Liver (tissue), 9 donors: ENCODE results near the gene DCDC1. TPM values are rescaled to one million over a fixed set of nuclear protein-coding genes. Genes with fewer than 3 reads are reported as not detected.

Experiments
- DNase-seq: peaks from one replicate; pipeline ENCODE4 v3.0.0-alpha.2; 2017; ENCODE audit warnings: low spot score
- H3K27ac ChIP-seq, 2 donors: one replicate each; pipeline ENCODE4 v1.7.0; 2013; ENCODE audit warnings: inconsistent platforms in 2 of 2, low read length in 2 of 2, control low read depth in 1 of 2, low read depth in 1 of 2, mild to moderate bottlenecking in 1 of 2
- H3K27me3 ChIP-seq, 4 donors: one replicate each; pipeline versions ENCODE4 v1.6.1 to v1.7.0; 2013; ENCODE audit warnings: low read length in 3 of 4, inconsistent platforms in 1 of 4, mild to moderate bottlenecking in 1 of 4, moderate library complexity in 1 of 4; ENCODE audit not compliant: control insufficient read depth in 4 of 4, insufficient read depth in 4 of 4
- H3K36me3 ChIP-seq, 4 donors: one replicate each; pipeline versions ENCODE4 v1.6.1 to v1.7.0; 2013; ENCODE audit warnings: low read length in 3 of 4, mild to moderate bottlenecking in 3 of 4, low read depth in 1 of 4, moderate library complexity in 1 of 4; ENCODE audit not compliant: control insufficient read depth in 4 of 4, insufficient read depth in 3 of 4
- H3K4me1 ChIP-seq, 4 donors: one replicate each; pipeline versions ENCODE4 v1.6.1 to v1.7.0; 2013; ENCODE audit warnings: low read length in 3 of 4, mild to moderate bottlenecking in 3 of 4, moderate library complexity in 1 of 4; ENCODE audit not compliant: control insufficient read depth in 4 of 4, insufficient read depth in 4 of 4
- H3K4me3 ChIP-seq, 3 donors: one replicate each; pipeline versions ENCODE4 v1.6.1 to v1.7.0; 2013; ENCODE audit warnings: low read length in 3 of 3, control low read depth in 1 of 3, low read depth in 1 of 3, mild to moderate bottlenecking in 1 of 3
- H3K9ac ChIP-seq, 2 donors: one replicate each; pipeline ENCODE4 v1.7.0; 2013; ENCODE audit warnings: low read length in 2 of 2, mild to moderate bottlenecking in 2 of 2, moderate library complexity in 2 of 2, control low read depth in 1 of 2, low read depth in 1 of 2
- H3K9me3 ChIP-seq, 4 donors: one replicate each; pipeline versions ENCODE4 v1.6.1 to v1.7.0; 2013; ENCODE audit warnings: low read length in 3 of 4; ENCODE audit not compliant: control insufficient read depth in 4 of 4
- ATF3 ChIP-seq: IDR thresholded peaks from 2 replicates; pipeline ENCODE4 v1.6.1; 2016; ENCODE audit warnings: antibody characterized with exemption
- CTCF ChIP-seq: fragments of 150-350 bp; IDR thresholded peaks from 2 replicates; pipeline ENCODE4 v1.5.1; 2017; ENCODE audit warnings: improper control_type of control experiment, low read depth, low read length; ENCODE audit not compliant: missing input control
- EGR1 ChIP-seq, 2 donors: IDR thresholded peaks; 2 replicates each; pipeline ENCODE4 v1.6.1; 2016 to 2018; ENCODE audit warnings: antibody characterized with exemption in 2 of 2, low read depth in 2 of 2
- FOXA1 ChIP-seq: IDR thresholded peaks from 2 replicates; pipeline ENCODE4 v1.6.1; 2016; ENCODE audit warnings: antibody characterized with exemption
- FOXA2 ChIP-seq: IDR thresholded peaks from 2 replicates; pipeline ENCODE4 v1.6.1; 2016; ENCODE audit warnings: antibody characterized with exemption
- GABPA ChIP-seq, 2 donors: IDR thresholded peaks in 1 of 2; conservative IDR thresholded peaks in 1 of 2; 2 replicates each; pipeline ENCODE4 v1.6.1; 2016; ENCODE audit warnings: antibody characterized with exemption in 2 of 2, mild to moderate bottlenecking in 1 of 2, moderate library complexity in 1 of 2
- HNF4A ChIP-seq, 2 donors: conservative IDR thresholded peaks; 2 replicates each; pipeline ENCODE4 v1.6.1; 2016; ENCODE audit warnings: antibody characterized with exemption in 2 of 2, mild to moderate bottlenecking in 2 of 2
- HNF4G ChIP-seq: IDR thresholded peaks from 2 replicates; pipeline ENCODE4 v1.6.1; 2016; ENCODE audit warnings: antibody characterized with exemption
- JUND ChIP-seq, 2 donors: IDR thresholded peaks; 2 replicates each; pipeline ENCODE4 v1.6.1; 2016; ENCODE audit warnings: antibody characterized with exemption in 2 of 2
- MAX ChIP-seq: IDR thresholded peaks from 2 replicates; pipeline ENCODE4 v1.6.1; 2016; ENCODE audit warnings: antibody characterized with exemption
- NR2F2 ChIP-seq: IDR thresholded peaks from 2 replicates; pipeline ENCODE4 v1.6.1; 2016; ENCODE audit warnings: antibody characterized with exemption
- RAD21 ChIP-seq, 2 donors: IDR thresholded peaks; 2 replicates each; pipeline ENCODE4 v1.6.1; 2016; ENCODE audit warnings: antibody characterized with exemption in 2 of 2, mild to moderate bottlenecking in 2 of 2
- REST ChIP-seq: IDR thresholded peaks from 2 replicates; pipeline ENCODE4 v1.6.1; 2016; ENCODE audit warnings: antibody characterized with exemption, mild to moderate bottlenecking
- RXRA ChIP-seq, 2 donors: IDR thresholded peaks; 2 replicates each; pipeline ENCODE4 v1.6.1; 2017 to 2018; ENCODE audit warnings: antibody characterized with exemption in 2 of 2, mild to moderate bottlenecking in 1 of 2
- SP1 ChIP-seq: IDR thresholded peaks from 2 replicates; pipeline ENCODE4 v1.6.1; 2018; ENCODE audit warnings: antibody characterized with exemption, mild to moderate bottlenecking
- TAF1 ChIP-seq: conservative IDR thresholded peaks from 2 replicates; pipeline ENCODE4 v1.6.1; 2016; ENCODE audit warnings: antibody characterized with exemption, mild to moderate bottlenecking
- YY1 ChIP-seq: IDR thresholded peaks from 2 replicates; pipeline ENCODE4 v1.6.1; 2016; ENCODE audit warnings: antibody characterized with exemption, mild to moderate bottlenecking
- ZBTB33 ChIP-seq: IDR thresholded peaks from 2 replicates; pipeline ENCODE4 v1.6.1; 2016; ENCODE audit warnings: antibody characterized with exemption
- WGBS: extraction: QIAGEN DNeasy Blood & Tissue Kit; methylation state at CpG from one replicate; pipeline ENCODE4 v1.1.7; 2013; 5-methylcytosine and 5-hydroxymethylcytosine counted together
- polyA plus RNA-seq, 2 donors: library from polyadenylated mRNA; stranded (reverse) in 1 of 2; unstranded in 1 of 2; fragments of 200-250 nt in 1 of 2; fragments of >200 nt in 1 of 2; fragmentation: Nextera tagmentation in 1 of 2; extraction: Ambion mirVana in 1 of 2; gene quantifications; one replicate each; pipeline versions ENCODE4 v1.2.1 to v1.2.3, GENCODE V29; 2013 to 2015
- total RNA-seq, 2 donors: library from RNA; depleted of rRNA; stranded (reverse); fragments of >200 nt; gene quantifications; one replicate each; pipeline ENCODE4 v1.2.3, GENCODE V29; 2014
- donor health status: healthy.
- donor health status: healthy.
- donor health status: healthy.
- donor health status: healthy.
- donor health status: healthy.

DCDC1 gene
- total and polyA plus RNA-seq, 4 donors, result 0.38 to 3.5 (median 2.0) TPM

- Histone ChIP-seq H3K9me3 (no peaks in the 10 kb centered on the region), H3K4me1 (no peaks in the 10 kb centered on the region), H3K9ac (no peak overlapping the region), H3K36me3 (peaks cover 0 to 2% (median 1%) of the 10 kb centered on the region in 4 donors), H3K27ac (no peak overlapping the region), H3K4me3 (no peak overlapping the region), H3K27me3 (no peaks in the 10 kb centered on the region)
- no peak for TF ChIP-seq YY1
- TF ChIP-seq ZBTB33, result no peak
- TF ChIP-seq TAF1, result no peak
- TF ChIP-seq EGR1 (IDR thresholded peaks at IDR 0.05; ENCODE audit: low read depth in 2 of 2), result no peak
- no peak for TF ChIP-seq RAD21 (IDR thresholded peaks at IDR 0.05)
- TF ChIP-seq GABPA (IDR thresholded peaks at IDR 0.05 in 1 of 2, conservative IDR thresholded peaks at IDR 0.05 in 1 of 2), result no peak
- TF ChIP-seq RXRA (IDR thresholded peaks at IDR 0.05), result no peak
- TF ChIP-seq HNF4A (conservative IDR thresholded peaks at IDR 0.05), result no peak
- TF ChIP-seq ATF3, result no peak
- TF ChIP-seq JUND (IDR thresholded peaks at IDR 0.05), result no peak
- no peak for TF ChIP-seq FOXA2
- TF ChIP-seq CTCF, result no peak
- no peak for TF ChIP-seq HNF4G
- TF ChIP-seq MAX, result no peak
- TF ChIP-seq NR2F2, result no peak
- no peak for TF ChIP-seq REST
- TF ChIP-seq SP1, result no peak
- TF ChIP-seq FOXA1, result no peak
- DNase-seq, result no peak
- 83% methylated on average over 3 of the region's 3 CpGs for WGBS
Measured at GRCh38 chr11:30893318-30893717, 476.2 kb downstream of the DCDC1 start.
